Measurements from ENCODE around the gene CIAO3. TPM values are rescaled to one million over a fixed set of nuclear protein-coding genes. Genes with fewer than 3 reads are reported as not detected.

CIAO3 gene
- polyA plus RNA-seq, 1 donor from 2014 or later = 57.8 TPM

GRCh38 chr16:766820-767640 is 26.2 kb upstream of the CIAO3 start:
- Histone ChIP-seq H3K9me3 (ENCODE audit: low read length) (no peaks in the 10 kb centered on the region), H3K27me3 (ENCODE audit: insufficient read depth, low read depth, low read length) (no peaks in the 10 kb centered on the region), H3K9ac (ENCODE audit: low read length) (no peak overlapping the region), H3K4me3 (ENCODE audit: low read length) (no peak overlapping the region), H3K9me2 (ENCODE audit: insufficient read depth, low read length) (no peaks in the 10 kb centered on the region), H3K27ac (ENCODE audit: low read length) (no peak overlapping the region), H2AFZ (ENCODE audit: low read depth, low read length) (no peak overlapping the region), H3K4me2 (ENCODE audit: low read length) (no peak overlapping the region), H3K36me3 (ENCODE audit: insufficient read depth, low read length) (no peaks in the 10 kb centered on the region), H3F3A (ENCODE audit: insufficient read depth, low read length, poor library complexity, severe bottlenecking) (no peaks in the 10 kb centered on the region), H3K79me2 (replicated peaks; ENCODE audit: insufficient read depth, low read length) (no peaks in the 10 kb centered on the region), H4K20me1 (ENCODE audit: insufficient read depth) (no peaks in the 10 kb centered on the region)
- TF ChIP-seq EZH2 (IDR thresholded peaks at IDR 0.05; ENCODE audit: borderline replicate concordance, insufficient read depth, low read length, poor library complexity, severe bottlenecking) (no peak), TAF1 (IDR thresholded peaks at IDR 0.05; ENCODE audit: low read depth) (no peak), MXI1 (conservative IDR thresholded peaks at IDR 0.05; ENCODE audit: poor library complexity, severe bottlenecking) (no peak), EP300 (conservative IDR thresholded peaks at IDR 0.05; ENCODE audit: poor library complexity, severe bottlenecking) (no peak), RAD21 (conservative IDR thresholded peaks at IDR 0.05) (no peak), CTCF (IDR thresholded peaks at IDR 0.05; ENCODE audit: poor library complexity, severe bottlenecking) (no peak), SMC3 (conservative IDR thresholded peaks at IDR 0.05; ENCODE audit: poor library complexity) (no peak), POLR2AphosphoS5 (IDR thresholded peaks at IDR 0.05) (no peak)
- TF ChIP-seq, protein P1, sequence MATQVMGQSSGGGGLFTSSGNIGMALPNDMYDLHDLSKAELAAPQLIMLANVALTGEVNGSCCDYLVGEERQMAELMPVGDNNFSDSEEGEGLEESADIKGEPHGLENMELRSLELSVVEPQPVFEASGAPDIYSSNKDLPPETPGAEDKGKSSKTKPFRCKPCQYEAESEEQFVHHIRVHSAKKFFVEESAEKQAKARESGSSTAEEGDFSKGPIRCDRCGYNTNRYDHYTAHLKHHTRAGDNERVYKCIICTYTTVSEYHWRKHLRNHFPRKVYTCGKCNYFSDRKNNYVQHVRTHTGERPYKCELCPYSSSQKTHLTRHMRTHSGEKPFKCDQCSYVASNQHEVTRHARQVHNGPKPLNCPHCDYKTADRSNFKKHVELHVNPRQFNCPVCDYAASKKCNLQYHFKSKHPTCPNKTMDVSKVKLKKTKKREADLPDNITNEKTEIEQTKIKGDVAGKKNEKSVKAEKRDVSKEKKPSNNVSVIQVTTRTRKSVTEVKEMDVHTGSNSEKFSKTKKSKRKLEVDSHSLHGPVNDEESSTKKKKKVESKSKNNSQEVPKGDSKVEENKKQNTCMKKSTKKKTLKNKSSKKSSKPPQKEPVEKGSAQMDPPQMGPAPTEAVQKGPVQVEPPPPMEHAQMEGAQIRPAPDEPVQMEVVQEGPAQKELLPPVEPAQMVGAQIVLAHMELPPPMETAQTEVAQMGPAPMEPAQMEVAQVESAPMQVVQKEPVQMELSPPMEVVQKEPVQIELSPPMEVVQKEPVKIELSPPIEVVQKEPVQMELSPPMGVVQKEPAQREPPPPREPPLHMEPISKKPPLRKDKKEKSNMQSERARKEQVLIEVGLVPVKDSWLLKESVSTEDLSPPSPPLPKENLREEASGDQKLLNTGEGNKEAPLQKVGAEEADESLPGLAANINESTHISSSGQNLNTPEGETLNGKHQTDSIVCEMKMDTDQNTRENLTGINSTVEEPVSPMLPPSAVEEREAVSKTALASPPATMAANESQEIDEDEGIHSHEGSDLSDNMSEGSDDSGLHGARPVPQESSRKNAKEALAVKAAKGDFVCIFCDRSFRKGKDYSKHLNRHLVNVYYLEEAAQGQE (IDR thresholded peaks at IDR 0.05; ENCODE audit: borderline replicate concordance) = no peak

- H3F3A ChIP-seq (ENCODE audit: insufficient read depth, low read length, poor library complexity, severe bottlenecking) = no peaks in the 10 kb centered on the region
- no peak overlapping the region for H3K4me3 ChIP-seq (ENCODE audit: low read length)
- H3K4me2 ChIP-seq (ENCODE audit: low read length) = no peak overlapping the region
- no peaks in the 10 kb centered on the region for H3K79me2 ChIP-seq (replicated peaks; ENCODE audit: insufficient read depth, low read length)
- H3K27me3 ChIP-seq (ENCODE audit: insufficient read depth, low read depth, low read length) = no peaks in the 10 kb centered on the region
- H3K9ac ChIP-seq (ENCODE audit: low read length) = no peak overlapping the region
- TF ChIP-seq, protein P1 (IDR thresholded peaks at IDR 0.05; ENCODE audit: borderline replicate concordance) = no peak
- TF ChIP-seq MXI1 (conservative IDR thresholded peaks at IDR 0.05; ENCODE audit: poor library complexity, severe bottlenecking) (no peak), EZH2 (IDR thresholded peaks at IDR 0.05; ENCODE audit: borderline replicate concordance, insufficient read depth, low read length, poor library complexity, severe bottlenecking) (no peak), POLR2AphosphoS5 (IDR thresholded peaks at IDR 0.05) (no peak), CTCF (IDR thresholded peaks at IDR 0.05; ENCODE audit: poor library complexity, severe bottlenecking) (no peak), TAF1 (IDR thresholded peaks at IDR 0.05; ENCODE audit: low read depth) (no peak), SMC3 (conservative IDR thresholded peaks at IDR 0.05; ENCODE audit: poor library complexity) (no peak), EP300 (conservative IDR thresholded peaks at IDR 0.05; ENCODE audit: poor library complexity, severe bottlenecking) (no peak), RAD21 (conservative IDR thresholded peaks at IDR 0.05) (no peak)
- no peaks in the 10 kb centered on the region for H3K9me3 ChIP-seq (ENCODE audit: low read length)
- no peaks in the 10 kb centered on the region for H4K20me1 ChIP-seq (ENCODE audit: insufficient read depth)
- H2AFZ ChIP-seq (ENCODE audit: low read depth, low read length) = no peak overlapping the region
- no peaks in the 10 kb centered on the region for H3K9me2 ChIP-seq (ENCODE audit: insufficient read depth, low read length)
- H3K36me3 ChIP-seq (ENCODE audit: insufficient read depth, low read length) = no peaks in the 10 kb centered on the region
- H3K27ac ChIP-seq (ENCODE audit: low read length) = no peak overlapping the region
Measured at GRCh38 chr16:766008-766819, 25.4 kb upstream of the CIAO3 start.
